B cell (primary cell): ENCODE data around the gene AP1G1. TPM values are rescaled to one million over a fixed set of nuclear protein-coding genes. Genes with fewer than 3 reads are reported as not detected.

Experiments used
- ATAC-seq: fragments of 200-7000 bp; cut with Tn5 transposase; one replicate; pipeline ENCODE4 v1.10.0; 2021; ENCODE audit warnings: low read depth, mild to moderate bottlenecking, moderate number of reproducible peaks, moderate library complexity
- CTCF ChIA-PET: fragments of 350-600 bp; sonication (Branson Sonifier 250); formaldehyde crosslinking; loops from one replicate; lab custom pipeline; 2021; ENCODE audit warnings: antibody characterized with exemption, inconsistent platforms; lab: Charles Lee
- POLR2A ChIA-PET: fragments of 350-600 bp; sonication (Branson Sonifier 250); formaldehyde crosslinking; loops from one replicate; lab custom pipeline; 2021; ENCODE audit warnings: antibody characterized with exemption; lab: Charles Lee
- DNase-seq: peaks from one replicate; pipeline ENCODE4 v3.0.0; 2013
- H2AFZ ChIP-seq: 2 replicates; pipeline ENCODE4 v1.6.1; 2012; ENCODE audit warnings: mild to moderate bottlenecking, low read depth, low read length; ENCODE audit not compliant: insufficient read depth, poor library complexity, severe bottlenecking
- H3K27ac ChIP-seq, 2 donors: 1 replicate in 1 of 2; 2 replicates in 1 of 2; pipeline ENCODE4 v1.5.1; 2012 to 2013; ENCODE audit warnings: low read length in 2 of 2, mild to moderate bottlenecking in 2 of 2, moderate library complexity in 1 of 2
- H3K27me3 ChIP-seq, 4 experiments: fragments of 200-600 bp in 1 of 4; sonication (generic) in 1 of 4; replicated peaks in 1 of 4; 1 replicate in 2 of 4; 2 replicates in 2 of 4; pipeline versions ENCODE4 v1.6.1 to v1.7.0; 2013 to 2016; ENCODE audit warnings: low read length in 3 of 4, mild to moderate bottlenecking in 2 of 4, mixed read lengths in 1 of 4, moderate library complexity in 1 of 4; ENCODE audit not compliant: insufficient read depth in 4 of 4, control insufficient read depth in 3 of 4; ENCODE audit errors: control extremely low read depth in 1 of 4
- H3K36me3 ChIP-seq, 2 experiments: replicated peaks in 1 of 2; 1 replicate in 1 of 2; 2 replicates in 1 of 2; pipeline versions ENCODE4 v1.6.1 to v1.7.1; 2013; ENCODE audit warnings: low read length in 1 of 2; ENCODE audit not compliant: insufficient read depth in 2 of 2, control insufficient read depth in 1 of 2; ENCODE audit errors: control extremely low read depth in 1 of 2, extremely low read depth in 1 of 2
- H3K4me1 ChIP-seq, 2 donors: fragments of 200-600 bp in 1 of 2; sonication (generic) in 1 of 2; 1 replicate in 1 of 2; 2 replicates in 1 of 2; pipeline versions ENCODE4 v1.5.1 to v1.6.1; 2013 to 2017; ENCODE audit warnings: low read length in 2 of 2; ENCODE audit not compliant: control insufficient read depth in 2 of 2, insufficient read depth in 2 of 2
- H3K4me2 ChIP-seq: replicated peaks from 2 replicates; pipeline ENCODE3; 2012; ENCODE audit warnings: mild to moderate bottlenecking, low read depth, low read length; ENCODE audit not compliant: poor library complexity, severe bottlenecking
- H3K4me3 ChIP-seq, 5 experiments: fragments of 200-600 bp in 1 of 5; sonication (generic) in 1 of 5; 1 replicate in 3 of 5; 2 replicates in 2 of 5; pipeline versions ENCODE4 v1.5.1 to v1.7.0; 2011 to 2016; ENCODE audit warnings: low read length in 4 of 5, mild to moderate bottlenecking in 4 of 5, low read depth in 2 of 5, control low read depth in 1 of 5, moderate library complexity in 1 of 5; ENCODE audit not compliant: insufficient read depth in 1 of 5; ENCODE audit errors: control extremely low read depth in 1 of 5, extremely low read depth in 1 of 5
- H3K79me2 ChIP-seq: fragments of 200-600 bp; sonication (generic); one replicate; pipeline ENCODE4 v1.6.0; 2016; ENCODE audit warnings: low read length; ENCODE audit not compliant: control insufficient read depth, insufficient read depth
- H3K9ac ChIP-seq: fragments of 200-600 bp; sonication (generic); 2 replicates; pipeline ENCODE4 v1.6.1; 2017; ENCODE audit warnings: mild to moderate bottlenecking, low read length, moderate library complexity
- H3K9me3 ChIP-seq, 3 donors: one replicate each; pipeline versions ENCODE4 v1.6.1 to v1.7.1; 2013; ENCODE audit warnings: low read length in 2 of 3; ENCODE audit not compliant: control insufficient read depth in 2 of 3, insufficient read depth in 1 of 3; ENCODE audit errors: control extremely low read depth in 1 of 3
- H4K20me1 ChIP-seq: 2 replicates; pipeline ENCODE4 v1.6.0; 2012; ENCODE audit warnings: mild to moderate bottlenecking, low read length; ENCODE audit not compliant: insufficient read depth, control insufficient read depth, poor library complexity, severe bottlenecking
- H3K27ac Mint-ChIP-seq: one replicate; pipeline ENCODE4 v1.8.0; 2021; ENCODE audit warnings: mixed read lengths
- H3K27me3 Mint-ChIP-seq: one replicate; pipeline ENCODE4 v1.8.0; 2021; ENCODE audit warnings: mixed read lengths
- H3K4me1 Mint-ChIP-seq: one replicate; pipeline ENCODE4 v1.8.0; 2021; ENCODE audit warnings: mixed read lengths
- H3K4me3 Mint-ChIP-seq: one replicate; pipeline ENCODE4 v1.8.0; 2021; ENCODE audit warnings: mixed read lengths
- H3K9me3 Mint-ChIP-seq: one replicate; pipeline ENCODE4 v1.8.0; 2022; ENCODE audit warnings: mixed read lengths; ENCODE audit not compliant: insufficient read depth
- CTCF ChIP-seq: fragments of 200-600 bp; IDR thresholded peaks from one replicate; pipeline ENCODE4 v1.8.0; 2022; ENCODE audit warnings: antibody characterized with exemption, mild to moderate bottlenecking
- EZH2 ChIP-seq: IDR thresholded peaks from 2 replicates; pipeline ENCODE4 v1.6.1; 2012; ENCODE audit warnings: borderline replicate concordance, low read depth, mild to moderate bottlenecking, moderate library complexity, low read length; ENCODE audit not compliant: insufficient read depth, poor library complexity, severe bottlenecking
- WGBS: methylation state at CpG from one replicate; pipeline ENCODE4 v1.1.5; 2013; ENCODE audit warnings: missing lambda C conversion rate; ENCODE audit not compliant: insufficient coverage; 5-methylcytosine and 5-hydroxymethylcytosine counted together
- intact Hi-C: fragments of 100-400 bp; cut with micrococcal nuclease; formaldehyde crosslinking; loops from one replicate; pipeline ENCODE4 v1.10.0; 2022
- polyA plus RNA-seq: library from polyadenylated mRNA; depleted of rRNA; stranded (reverse); fragments of >200 nt; gene quantifications from 2 replicates; pipeline ENCODE4 v1.2.3, GENCODE V29; 2012
- total RNA-seq, 2 donors: library from RNA; stranded (reverse); fragments of 120-200 nt in 1 of 2; gene quantifications; 1 replicate in 1 of 2; 2 replicates in 1 of 2; pipeline versions ENCODE4 v1.2.3 to v1.2.4, GENCODE V29; 2013 to 2022

The AP1G1 gene
- total and polyA plus RNA-seq, 2 donors (not counting 1 experiment from before 2014, with no cell fraction given), result 43.8 to 142 TPM

DNA sequence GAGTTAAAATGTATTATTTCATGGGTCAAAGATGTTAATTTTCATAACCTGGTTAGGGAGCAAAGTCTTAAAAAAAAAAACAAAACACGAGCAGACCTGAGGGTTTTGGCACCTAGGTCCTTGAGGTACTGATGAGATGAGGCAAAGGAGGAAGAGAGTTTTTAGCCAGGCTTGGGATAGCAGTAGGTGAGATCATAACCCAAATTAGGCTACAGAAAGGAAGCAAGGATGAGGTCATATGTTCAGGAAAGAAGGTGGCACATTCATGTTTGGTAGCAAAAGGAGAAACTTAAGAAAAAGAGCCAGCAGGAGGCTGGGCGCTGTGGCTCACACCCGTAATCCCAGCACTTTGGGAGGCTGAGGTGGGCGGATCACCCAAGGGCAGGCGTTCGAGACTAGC is 40.0 kb upstream of the AP1G1 start:
- no peak overlapping the region for H2AFZ ChIP-seq
- no peaks in the 10 kb centered on the region for H3K27me3 ChIP-seq
- H4K20me1 ChIP-seq, result no peaks in the 10 kb centered on the region
- TF ChIP-seq EZH2 (no peak), CTCF (no peak)
- H3K27ac ChIP-seq, result no peak overlapping the region
- no peak overlapping the region for H3K4me3 ChIP-seq
- H3K9ac ChIP-seq, result no peak overlapping the region
- H3K4me2 ChIP-seq, result no peak overlapping the region
- Mint-ChIP-seq H3K9me3 (no peaks in the 10 kb centered on the region), H3K27me3 (no peaks in the 10 kb centered on the region), H3K27ac (no peak overlapping the region), H3K4me1 (peaks cover 56% of the 10 kb centered on the region), H3K4me3 (no peak overlapping the region)
- ATAC-seq, result no peak
- intact Hi-C loops, result no loop called here
- CTCF ChIA-PET, result interaction anchor here (3.2 kb wide), 1 partner anchor 34 kb away, joined by 11 read pairs; no protein-coding TSS in a partner anchor
- no peaks in the 10 kb centered on the region for H3K9me3 ChIP-seq
- 78% methylated on average over 4 of the region's 6 CpGs for WGBS
- POLR2A ChIA-PET, result no interaction called here
- peaks cover 0 to 42% of the 10 kb centered on the region in 2 experiments for H3K36me3 ChIP-seq
- no peak for DNase-seq
- H3K4me1 ChIP-seq, result peaks cover 23 to 46% of the 10 kb centered on the region in 2 donors
- H3K79me2 ChIP-seq, result peaks cover 71% of the 10 kb centered on the region

- TF ChIP-seq CTCF (no peak), EZH2 (no peak)
- no peaks in the 10 kb centered on the region for H3K27me3 ChIP-seq
- peak overlapping the region; percentile 96 for H3K9ac ChIP-seq
- peak overlapping the region; percentile 92 for H3K4me3 Mint-ChIP-seq
- H3K9me3 Mint-ChIP-seq, result no peaks in the 10 kb centered on the region
- peak overlapping the region; percentile 98 for H3K27ac Mint-ChIP-seq
- H3K4me1 ChIP-seq, result peaks cover 24 to 46% of the 10 kb centered on the region in 2 donors
- H2AFZ ChIP-seq, result no peak overlapping the region
- no peak for ATAC-seq
- no peak overlapping the region for H3K27ac ChIP-seq
- peaks cover 0 to 42% of the 10 kb centered on the region in 2 experiments for H3K36me3 ChIP-seq
- no peak for DNase-seq
- H3K4me3 ChIP-seq, result peak overlapping the region in 3 of 5 experiments; percentile 63 to 99 (median 98)
- H3K4me1 Mint-ChIP-seq, result peaks cover 52% of the 10 kb centered on the region
- peak overlapping the region; percentile 84 for H3K4me2 ChIP-seq
- intact Hi-C loops, result loop anchor here (2.0 kb wide), 1 partner anchor 48 kb away; the partner anchor contains the start of gene IST1
- peaks cover 57% of the 10 kb centered on the region for H3K79me2 ChIP-seq
- ChIA-PET CTCF (interaction anchor here (0.6 to 1.3 kb wide), 4 partner anchors 35 to 117 kb away, joined by 4 to 5 read pairs (median 4); partner anchors contain the start of gene AP1G1), POLR2A (interaction anchor here (1.1 to 2.8 kb wide), 2 partner anchors 36 to 38 kb away, joined by 5 to 13 read pairs; partner anchors contain the start of gene AP1G1)
- no peaks in the 10 kb centered on the region for H3K9me3 ChIP-seq
- WGBS, result 33% methylated on average over 1 of the region's 3 CpGs
- H3K27me3 Mint-ChIP-seq, result no peaks in the 10 kb centered on the region
- H4K20me1 ChIP-seq, result no peaks in the 10 kb centered on the region
Observed at GRCh38 chr16:71847096-71847495, 38.5 kb upstream of the AP1G1 start.
